Measurements from ENCODE around the gene PKNOX2. TPM values are rescaled to one million over a fixed set of nuclear protein-coding genes. Genes with fewer than 3 reads are reported as not detected.

PKNOX2 gene
- total and polyA plus RNA-seq, 2 of the 4 experiments (the other 2 are of a cell fraction) = 0.72 to 2.3 TPM

DNA sequence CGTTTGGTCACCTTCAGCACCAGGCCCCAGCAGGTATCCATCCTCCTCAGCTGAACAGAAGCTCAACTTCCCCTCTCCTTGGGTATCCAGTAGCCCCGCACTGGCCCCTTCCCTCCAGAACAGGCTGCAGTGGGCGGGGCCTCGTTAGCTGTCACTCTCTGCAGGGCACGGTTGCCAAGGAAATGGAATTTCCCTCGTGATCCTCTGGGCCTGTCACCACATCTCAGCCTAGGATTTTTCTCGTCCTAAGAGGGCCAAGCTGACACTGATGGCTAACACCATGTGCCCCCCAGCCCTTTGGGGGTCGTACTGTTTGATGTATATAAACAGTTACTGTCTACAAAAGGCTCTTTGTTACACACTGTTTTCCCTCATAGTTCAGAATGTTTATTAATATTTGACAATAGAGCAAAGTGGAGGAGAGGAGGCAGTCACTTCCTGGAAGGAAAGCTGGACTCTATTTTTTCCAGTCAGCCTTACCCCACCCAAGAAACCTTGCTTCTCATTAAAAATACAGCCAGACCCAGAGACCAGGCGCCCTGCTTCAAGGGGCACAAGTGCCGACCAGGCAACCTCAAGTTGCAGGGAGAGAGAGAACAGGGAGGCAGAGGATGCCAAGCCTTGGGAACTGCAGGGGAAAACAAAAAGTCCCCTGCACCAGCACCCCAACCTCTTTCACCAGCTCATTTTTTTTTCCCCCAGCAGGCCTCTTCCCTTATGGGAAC, 287.0 kb downstream of the PKNOX2 start (continued):
- TF ChIP-seq MAZ (IDR thresholded peaks at IDR 0.05; ENCODE audit: borderline replicate concordance, low read depth, low read length) (no peak), RAD21 (IDR thresholded peaks at IDR 0.05; ENCODE audit: low read length) (no peak)

DNA sequence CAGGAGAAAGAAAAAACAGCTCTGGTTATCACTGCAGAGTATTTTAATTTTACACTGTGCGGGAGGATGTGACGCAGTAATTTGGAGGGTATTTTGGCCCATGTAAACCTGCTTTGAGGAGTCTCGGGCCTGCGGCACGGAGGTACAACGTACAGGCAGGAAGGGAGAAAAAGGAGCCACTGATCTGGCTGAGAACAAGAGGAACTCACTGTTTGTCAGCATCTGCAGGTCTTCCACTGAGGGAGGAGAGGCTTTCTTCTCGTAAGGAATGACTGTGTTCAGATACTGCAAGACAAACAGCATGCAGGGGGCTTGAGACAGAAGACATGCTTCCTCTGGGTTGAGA, 287.5 kb downstream of the PKNOX2 start:
- intact Hi-C loops (cut with micrococcal nuclease) = no loop called here

More for the DNA sequence above, 287.5 kb downstream of the PKNOX2 start:
- Histone ChIP-seq H3K27me3 (ENCODE audit: control insufficient read depth, insufficient read depth, low read length) (no peaks in the 10 kb centered on the region), H3K9me3 (ENCODE audit: control insufficient read depth, insufficient read depth, low read length) (no peaks in the 10 kb centered on the region), H3K4me2 (ENCODE audit: low read depth, low read length) (no peak overlapping the region), H4K8ac (ENCODE audit: low read depth in 2 of 2, low read length in 2 of 2) (peak overlapping the region in 1 of 2 experiments; percentile 61; a peak in 2 of 4 replicates), H3K9ac (ENCODE audit: low read depth, low read length) (no peak overlapping the region), H2BK20ac (ENCODE audit: low read depth, low read length) (no peak overlapping the region), H3K23ac (ENCODE audit: low read depth, low read length) (no peak overlapping the region), H3K4me3 (ENCODE audit: insufficient read depth, low read depth, low read length) (no peak overlapping the region), H3K9me1 (ENCODE audit: insufficient read depth, low read length) (peaks cover 8% of the 10 kb centered on the region; the same call in 1 of the 2 replicates), H4K91ac (ENCODE audit: insufficient read depth, low read depth, low read length) (no peak overlapping the region), H3K36me3 (ENCODE audit: control insufficient read depth, insufficient read depth, low read length) (peaks cover 4% of the 10 kb centered on the region; the same call in 1 of the 2 replicates), H4K5ac (ENCODE audit: low read depth, low read length) (peak overlapping the region; percentile 33; the same call in 1 of the 2 replicates), H3K79me1 (ENCODE audit: low read depth in 1 of 2, low read length in 2 of 2) (no peaks in the 10 kb centered on the region), H3K4me1 (ENCODE audit: control insufficient read depth, insufficient read depth, low read length) (peaks cover 13% of the 10 kb centered on the region), H3K14ac (replicated peaks; ENCODE audit: low read depth, low read length) (no peak overlapping the region; the same call in 1 of the 2 replicates), H4K20me1 (ENCODE audit: insufficient read depth, low read length) (no peaks in the 10 kb centered on the region), H3K27ac (ENCODE audit: insufficient read depth, low read length) (peak overlapping the region; percentile 28; the same call in 1 of the 2 replicates), H2BK5ac (ENCODE audit: low read depth, low read length, poor library complexity, severe bottlenecking) (no peak overlapping the region), H2BK15ac (ENCODE audit: low read depth, low read length) (no peak overlapping the region), H3K56ac (ENCODE audit: extremely low read depth, insufficient read depth, low read length) (no peak overlapping the region), H3K4ac (ENCODE audit: low read depth, low read length) (peak overlapping the region; percentile 6; the same call in 1 of the 2 replicates), H2BK120ac (ENCODE audit: low read depth, low read length) (0 out of 2 replicates have a peak overlapping the region, but pooled peaks have one; percentile 25), H2AK5ac (ENCODE audit: low read depth, low read length) (peak overlapping the region; percentile 3; the same call in 1 of the 2 replicates), H3K18ac (ENCODE audit: low read depth, low read length) (no peak overlapping the region), H2AK9ac (replicated peaks; ENCODE audit: low read depth, low read length, poor library complexity) (no peak overlapping the region), H2AFZ (replicated peaks; ENCODE audit: low read length, poor library complexity) (no peak overlapping the region)
- CTCF ChIA-PET = interaction anchor here (0.8 to 1.6 kb wide), 5 partner anchors 13 to 576 kb away, joined by 3 to 5 read pairs (median 3); no protein-coding TSS in a partner anchor
- no TSS peak for BruUV-seq (replicated peaks)
- in situ Hi-C loops (cut with MboI; ENCODE audit: low sequenced_read_pairs) = no loop called here
- dilution Hi-C loops (cut with HindIII; ENCODE audit: low sequenced_read_pairs, unreplicated experiment) = no loop called here
- POLR2A ChIA-PET (ENCODE audit: unreplicated experiment) = no interaction called here
- TF ChIP-seq, protein P1, sequence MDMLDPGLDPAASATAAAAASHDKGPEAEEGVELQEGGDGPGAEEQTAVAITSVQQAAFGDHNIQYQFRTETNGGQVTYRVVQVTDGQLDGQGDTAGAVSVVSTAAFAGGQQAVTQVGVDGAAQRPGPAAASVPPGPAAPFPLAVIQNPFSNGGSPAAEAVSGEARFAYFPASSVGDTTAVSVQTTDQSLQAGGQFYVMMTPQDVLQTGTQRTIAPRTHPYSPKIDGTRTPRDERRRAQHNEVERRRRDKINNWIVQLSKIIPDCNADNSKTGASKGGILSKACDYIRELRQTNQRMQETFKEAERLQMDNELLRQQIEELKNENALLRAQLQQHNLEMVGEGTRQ (IDR thresholded peaks at IDR 0.05; ENCODE audit: low read depth, low read length) = no peak
- no peak for TF ChIP-seq RAD21 (IDR thresholded peaks at IDR 0.05; ENCODE audit: low read length)
- TF ChIP-seq, protein P2, sequence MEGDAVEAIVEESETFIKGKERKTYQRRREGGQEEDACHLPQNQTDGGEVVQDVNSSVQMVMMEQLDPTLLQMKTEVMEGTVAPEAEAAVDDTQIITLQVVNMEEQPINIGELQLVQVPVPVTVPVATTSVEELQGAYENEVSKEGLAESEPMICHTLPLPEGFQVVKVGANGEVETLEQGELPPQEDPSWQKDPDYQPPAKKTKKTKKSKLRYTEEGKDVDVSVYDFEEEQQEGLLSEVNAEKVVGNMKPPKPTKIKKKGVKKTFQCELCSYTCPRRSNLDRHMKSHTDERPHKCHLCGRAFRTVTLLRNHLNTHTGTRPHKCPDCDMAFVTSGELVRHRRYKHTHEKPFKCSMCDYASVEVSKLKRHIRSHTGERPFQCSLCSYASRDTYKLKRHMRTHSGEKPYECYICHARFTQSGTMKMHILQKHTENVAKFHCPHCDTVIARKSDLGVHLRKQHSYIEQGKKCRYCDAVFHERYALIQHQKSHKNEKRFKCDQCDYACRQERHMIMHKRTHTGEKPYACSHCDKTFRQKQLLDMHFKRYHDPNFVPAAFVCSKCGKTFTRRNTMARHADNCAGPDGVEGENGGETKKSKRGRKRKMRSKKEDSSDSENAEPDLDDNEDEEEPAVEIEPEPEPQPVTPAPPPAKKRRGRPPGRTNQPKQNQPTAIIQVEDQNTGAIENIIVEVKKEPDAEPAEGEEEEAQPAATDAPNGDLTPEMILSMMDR (conservative IDR thresholded peaks at IDR 0.05; ENCODE audit: low read depth, low read length) = no peak
- ATAC-seq (ENCODE audit: low read depth) = no peak
- DNase-seq = no peak
- WGBS, 2 experiments (ENCODE audit: extremely low coverage in 2 of 2, insufficient read length in 1 of 2) = 86% methylated on average over 6 of the region's 7 CpGs; no CpG with 5 or more reads in 1 of the 2 experiments

Measured in IMR-90 (cell line).